NCI-H2171 (cell line): ENCODE results near the gene LLGL2.

Source experiments
- DNase-seq: peaks from one replicate; lab custom pipeline; 2025; lab: John Stamatoyannopoulos, UW

The LLGL2 gene

GRCh38 chr17:75552425-75553294 lies 27.2 kb downstream of the LLGL2 start:
- DNase-seq = no peak

GRCh38 chr17:75553295-75554110 lies 28.0 kb downstream of the LLGL2 start:
- DNase-seq = no peak

- no peak for DNase-seq
Measured at GRCh38 chr17:75555679-75556153, 30.2 kb downstream of the LLGL2 start.

GRCh38 chr17:75557075-75557851 lies 31.8 kb downstream of the LLGL2 start:
- no peak for DNase-seq

- DNase-seq = no peak
Measured at GRCh38 chr17:75557852-75558665, 32.6 kb downstream of the LLGL2 start.

GRCh38 chr17:75558666-75559530 lies 33.4 kb downstream of the LLGL2 start:
- DNase-seq = no peak

- no peak for DNase-seq
Measured at GRCh38 chr17:75559958-75560533, 34.5 kb downstream of the LLGL2 start.

GRCh38 chr17:75561927-75562603 lies 36.6 kb downstream of the LLGL2 start:
- DNase-seq = no peak

GRCh38 chr17:75563063-75563758 lies 37.7 kb downstream of the LLGL2 start:
- DNase-seq = no peak

- no peak for DNase-seq
Measured at GRCh38 chr17:75564195-75564594, 38.7 kb downstream of the LLGL2 start.

- DNase-seq = no peak
Measured at GRCh38 chr17:75565066-75565465, 39.6 kb downstream of the LLGL2 start.

- no peak for DNase-seq
Measured at GRCh38 chr17:75565618-75566017, 40.1 kb downstream of the LLGL2 start.

- DNase-seq = no peak
Measured at GRCh38 chr17:75566416-75566815, 40.9 kb downstream of the LLGL2 start.

- DNase-seq = no peak
Measured at GRCh38 chr17:75566834-75567233, 41.3 kb downstream of the LLGL2 start.

- no peak for DNase-seq
Measured at GRCh38 chr17:75568412-75569255, 43.1 kb downstream of the LLGL2 start.

GRCh38 chr17:75570034-75570676 lies 44.7 kb downstream of the LLGL2 start:
- no peak for DNase-seq

- no peak for DNase-seq
Measured at GRCh38 chr17:75570772-75571171, 45.3 kb downstream of the LLGL2 start.
